Stimulated activated CD4-positive, alpha-beta T cell treated with anti-CD3 and anti-CD28 coated beads, Interleukin-1b, Interleukin-23, amount 100 ng/mL, for 1 hour (primary cell): ENCODE results near the gene RIMS3.
"Not testable (repeated sequence)": the region's sequence is repeated elsewhere in the genome, so short reads cannot be mapped to it uniquely, and the experiment has no call there.

Source experiments
- DNase-seq, 2 donors: peaks; one replicate each; pipeline ENCODE4 v3.0.0-alpha.2; 2020; ENCODE audit warnings: low read depth in 2 of 2

RIMS3 gene

DNA sequence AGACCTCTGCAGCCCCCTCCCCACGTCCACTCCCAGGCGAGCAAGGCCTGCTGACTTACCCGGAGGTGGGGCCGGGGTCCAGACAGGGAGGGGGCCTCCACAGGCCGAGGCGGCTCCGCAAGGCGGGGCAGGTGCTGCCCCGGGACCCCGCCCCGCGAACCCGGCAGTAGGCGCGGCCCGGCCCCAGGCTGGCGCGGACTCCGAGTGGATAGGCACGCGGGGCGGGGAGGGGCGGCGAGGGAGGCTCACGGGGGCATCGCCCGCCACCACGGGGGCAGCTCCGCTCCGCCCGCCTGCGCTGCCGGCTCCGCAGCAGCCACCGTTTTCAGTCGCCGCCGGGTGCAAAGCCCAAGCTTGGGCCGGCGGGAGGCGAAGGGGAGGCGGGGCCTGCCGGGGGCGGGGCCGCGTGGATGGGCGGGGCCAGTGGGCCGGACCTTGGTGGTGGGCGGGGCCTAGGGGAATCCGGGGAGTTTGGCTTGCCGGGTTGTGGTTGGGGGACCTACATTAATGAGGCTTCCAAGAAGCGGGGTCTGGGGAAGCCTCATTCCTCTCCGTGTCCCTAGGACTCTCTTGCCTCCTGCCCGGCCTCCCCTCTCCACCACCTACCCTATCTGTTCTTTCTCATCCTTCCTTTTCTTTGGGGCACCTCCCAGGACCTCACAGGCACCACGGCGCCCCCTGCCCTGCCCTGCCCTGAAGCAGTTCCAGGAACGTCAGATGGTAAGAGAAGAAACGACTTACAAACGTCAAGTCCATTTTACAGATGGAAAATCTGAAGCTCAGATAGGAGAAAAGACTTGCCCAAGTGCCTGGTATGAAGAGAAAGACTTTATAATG lies at the start of gene RIMS3:
Gene RIMS3, minus strand, starts transcription at position 348 of the 837 bp plus-strand sequence. CDS start 23,757 bp downstream, outside the sequence.
- peak; percentile 69 to 85 for DNase-seq

DNA sequence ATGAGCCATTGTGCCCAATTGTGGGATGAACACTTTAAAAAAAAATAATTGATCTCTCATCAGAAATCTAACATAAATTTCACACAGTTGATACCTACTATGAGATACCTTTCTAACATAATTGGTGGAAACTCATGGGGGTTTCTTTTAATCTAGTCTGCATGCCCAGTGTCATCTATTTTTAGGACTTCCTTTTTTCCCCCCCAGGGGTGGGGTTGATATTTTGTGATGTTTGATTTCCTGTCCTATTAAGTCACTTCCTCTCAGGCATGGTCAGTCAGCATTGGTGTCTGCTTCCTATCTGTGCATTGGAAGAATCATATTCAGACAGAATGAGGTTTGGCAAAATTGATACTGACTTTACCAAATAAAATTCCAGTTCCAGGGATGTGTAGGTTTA lies 47.5 kb upstream of the RIMS3 start:
- DNase-seq: no peak

DNA sequence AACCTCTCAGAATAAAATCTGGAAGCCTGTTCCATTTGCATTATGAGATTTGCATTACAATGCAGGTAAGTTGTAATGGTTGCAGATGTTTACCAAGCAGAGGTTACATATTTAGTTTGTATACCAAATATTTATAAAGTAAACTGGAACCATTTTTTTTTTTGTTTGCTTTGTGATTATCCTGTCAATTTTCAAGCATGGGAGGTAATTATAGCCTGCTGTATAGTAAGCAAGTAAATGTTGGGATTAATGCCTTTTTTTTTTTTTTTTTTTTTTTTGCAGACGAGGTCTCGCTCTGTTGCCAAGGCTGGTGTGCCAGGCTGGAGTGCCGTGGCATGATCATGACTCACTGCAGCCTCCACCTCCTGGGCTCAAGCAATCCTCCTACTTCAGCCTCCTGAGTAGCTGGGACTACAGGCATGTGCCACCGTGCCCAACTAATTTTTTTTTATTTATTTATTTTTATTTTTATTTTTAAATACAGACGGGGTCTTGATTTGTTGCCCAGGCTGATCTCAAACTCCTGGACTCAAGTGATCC lies 47.0 kb upstream of the RIMS3 start:
- no peak for DNase-seq

DNA sequence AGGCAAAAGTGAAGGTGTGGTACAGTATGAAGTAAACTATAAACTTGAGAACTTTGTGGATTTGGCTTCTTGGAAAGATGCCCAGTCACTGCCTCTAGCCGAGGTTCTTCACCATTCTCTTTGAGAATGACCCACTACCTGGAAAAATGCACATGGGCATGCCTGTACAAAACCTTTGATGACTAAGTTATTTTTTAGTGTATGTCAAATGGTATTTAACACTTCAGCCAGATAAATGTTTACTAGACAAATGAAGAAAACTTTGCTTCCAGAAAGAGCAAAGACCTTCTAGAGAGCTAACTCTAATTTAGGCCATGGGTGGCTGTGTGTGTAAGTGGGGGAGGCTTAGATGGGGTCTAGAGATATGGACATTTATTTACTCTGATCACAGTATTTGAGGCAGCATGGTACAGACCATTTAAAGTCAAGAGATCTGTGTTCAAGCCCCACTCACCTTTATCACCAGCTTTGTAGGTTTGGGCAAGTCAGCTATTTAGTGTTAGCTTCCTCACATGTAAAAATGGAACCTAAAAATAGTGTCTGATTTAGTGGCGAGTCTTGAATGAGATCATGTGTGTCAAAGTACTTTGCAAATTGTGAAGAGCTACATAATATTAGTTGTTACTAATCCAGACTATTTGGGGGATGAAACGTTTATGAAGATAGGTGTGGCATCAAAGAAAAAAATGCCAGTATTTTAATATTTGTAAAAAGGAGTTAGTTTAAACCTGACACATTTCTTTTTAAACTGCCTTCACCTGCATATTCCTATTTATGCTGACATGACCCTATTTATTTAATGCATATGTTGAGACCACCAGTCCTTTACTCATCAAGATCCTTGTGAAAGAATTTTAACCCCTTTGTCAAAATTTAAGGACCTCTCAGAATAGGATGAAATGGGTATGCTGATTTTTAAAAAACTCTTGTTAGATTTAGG lies 46.3 kb upstream of the RIMS3 start:
- no peak for DNase-seq

DNA sequence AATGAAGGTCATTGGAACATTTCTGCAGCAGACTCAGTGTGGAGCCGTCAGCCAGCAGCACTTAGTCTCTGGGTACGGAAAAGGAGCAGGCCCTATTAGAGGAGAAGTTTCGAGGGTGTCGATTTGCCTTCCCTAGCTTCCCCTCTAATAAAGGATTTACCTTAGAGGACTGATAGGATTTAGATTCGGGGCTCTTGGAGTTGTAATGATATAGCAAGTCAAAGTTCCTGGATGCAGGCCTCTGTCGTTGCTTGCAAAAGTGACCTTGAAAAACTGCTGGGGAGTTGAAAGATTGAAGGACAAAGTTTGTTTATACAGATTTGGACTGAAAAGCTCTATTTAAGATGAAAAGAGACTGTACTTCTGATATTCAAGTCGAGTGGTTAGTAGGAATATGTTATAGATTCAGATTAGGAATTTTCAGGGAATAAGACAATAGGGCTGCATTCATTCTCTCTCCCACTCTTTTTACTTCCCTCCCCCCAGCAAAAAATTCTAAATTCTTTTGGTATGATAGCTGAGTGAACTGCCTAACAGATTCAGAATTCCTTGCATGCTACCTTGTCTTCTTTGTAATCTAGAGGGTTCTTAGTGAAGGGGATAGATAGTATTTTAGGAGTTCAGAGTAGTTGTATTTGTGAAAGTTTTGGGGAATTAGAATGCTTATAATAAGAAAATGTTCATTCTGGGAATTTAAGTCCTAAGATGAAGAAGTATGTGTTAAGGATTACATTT lies 45.3 kb upstream of the RIMS3 start:
- no peak for DNase-seq

DNA sequence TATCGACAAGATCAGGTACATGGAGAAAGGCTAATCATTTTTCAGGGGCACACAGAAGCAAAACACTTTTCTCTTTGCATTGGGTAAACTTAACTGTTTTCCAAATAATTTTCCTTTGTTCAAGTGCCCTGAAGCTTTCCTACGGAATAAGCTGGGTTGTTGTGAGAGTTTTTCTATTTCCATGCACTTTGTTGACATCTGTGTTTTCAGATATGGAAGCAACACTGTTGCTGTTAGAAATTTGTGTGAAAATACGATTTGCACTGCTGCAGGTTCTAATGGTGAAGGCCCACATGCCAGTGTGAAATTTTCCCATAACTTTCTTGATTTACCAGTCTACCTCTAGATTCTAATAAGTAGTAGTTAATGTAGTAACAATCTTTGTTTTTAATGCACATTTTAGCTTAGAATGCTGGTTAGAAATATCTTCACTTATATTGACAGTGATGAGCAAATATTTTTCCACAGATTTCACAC lies 44.4 kb upstream of the RIMS3 start:
- DNase-seq: no peak

DNA sequence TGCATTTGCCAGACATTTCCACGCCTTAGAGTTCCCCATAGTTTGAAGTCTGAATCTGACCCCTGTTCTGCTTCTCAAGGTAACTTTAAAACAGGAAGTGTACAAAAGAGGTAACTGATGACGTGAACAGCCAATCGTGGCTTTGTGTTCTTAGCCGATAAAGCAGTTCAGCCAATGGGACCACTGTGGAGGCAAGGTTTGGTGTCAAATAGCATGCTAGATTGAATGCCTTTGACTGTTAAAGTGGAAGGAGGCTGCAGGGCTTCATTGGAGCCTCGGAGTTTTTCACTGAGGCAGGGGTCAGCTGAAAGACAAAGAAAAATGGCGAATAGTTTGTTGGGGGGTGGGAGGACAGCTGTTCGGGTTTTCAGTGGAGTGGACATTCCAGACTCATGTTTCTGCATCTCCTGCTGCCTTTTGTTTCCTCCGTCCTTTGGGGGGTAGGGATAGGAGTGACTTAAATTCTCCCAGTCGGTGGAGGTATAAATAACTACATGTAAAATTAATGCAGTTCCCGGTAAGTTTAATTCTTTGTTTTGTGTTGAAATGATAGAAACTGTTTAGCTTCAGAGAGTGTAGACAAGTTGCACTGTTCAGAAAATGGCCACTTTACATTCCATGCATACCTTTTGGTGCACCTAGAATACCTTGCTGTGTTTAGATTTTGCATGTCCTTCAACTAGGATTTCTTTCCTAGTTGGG lies 43.8 kb upstream of the RIMS3 start:
- peak; percentile 19 to 42 for DNase-seq

DNA sequence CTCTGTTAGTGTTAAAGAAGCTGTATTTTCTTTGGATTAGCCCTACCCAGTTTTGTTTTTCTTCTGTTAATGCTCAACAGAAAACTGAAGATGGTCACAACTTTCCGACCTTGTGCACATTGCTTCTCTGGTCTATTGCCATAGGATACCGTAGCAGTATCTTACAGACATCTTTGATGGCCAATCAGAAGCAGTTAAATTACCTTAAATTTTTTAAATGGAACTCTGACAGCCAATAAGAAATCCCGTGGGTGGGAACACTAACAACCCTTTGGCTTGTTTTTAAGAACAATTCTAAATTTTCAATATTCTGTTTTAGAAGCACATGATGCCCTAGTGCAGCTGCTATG lies 43.2 kb upstream of the RIMS3 start:
- no peak for DNase-seq

DNA sequence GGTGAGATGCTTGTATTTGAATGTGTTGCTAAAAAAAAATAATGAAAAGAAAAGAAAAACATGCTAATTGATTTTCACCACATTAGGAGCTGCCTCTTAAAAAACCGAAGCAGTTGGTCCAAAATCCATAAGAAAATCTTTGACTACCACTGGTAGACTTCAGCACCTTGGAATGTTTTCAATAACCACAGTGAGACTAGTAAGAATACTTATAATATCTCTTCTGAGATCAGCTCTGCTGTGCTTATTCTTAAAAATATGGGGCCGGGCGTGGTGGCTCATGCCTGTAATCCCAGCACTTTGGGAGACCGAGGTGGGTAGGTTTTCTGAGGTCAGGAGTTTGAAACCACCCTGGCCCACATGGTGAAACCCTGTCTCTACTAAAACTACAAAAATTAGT lies 41.1 kb upstream of the RIMS3 start:
- DNase-seq: no peak

DNA sequence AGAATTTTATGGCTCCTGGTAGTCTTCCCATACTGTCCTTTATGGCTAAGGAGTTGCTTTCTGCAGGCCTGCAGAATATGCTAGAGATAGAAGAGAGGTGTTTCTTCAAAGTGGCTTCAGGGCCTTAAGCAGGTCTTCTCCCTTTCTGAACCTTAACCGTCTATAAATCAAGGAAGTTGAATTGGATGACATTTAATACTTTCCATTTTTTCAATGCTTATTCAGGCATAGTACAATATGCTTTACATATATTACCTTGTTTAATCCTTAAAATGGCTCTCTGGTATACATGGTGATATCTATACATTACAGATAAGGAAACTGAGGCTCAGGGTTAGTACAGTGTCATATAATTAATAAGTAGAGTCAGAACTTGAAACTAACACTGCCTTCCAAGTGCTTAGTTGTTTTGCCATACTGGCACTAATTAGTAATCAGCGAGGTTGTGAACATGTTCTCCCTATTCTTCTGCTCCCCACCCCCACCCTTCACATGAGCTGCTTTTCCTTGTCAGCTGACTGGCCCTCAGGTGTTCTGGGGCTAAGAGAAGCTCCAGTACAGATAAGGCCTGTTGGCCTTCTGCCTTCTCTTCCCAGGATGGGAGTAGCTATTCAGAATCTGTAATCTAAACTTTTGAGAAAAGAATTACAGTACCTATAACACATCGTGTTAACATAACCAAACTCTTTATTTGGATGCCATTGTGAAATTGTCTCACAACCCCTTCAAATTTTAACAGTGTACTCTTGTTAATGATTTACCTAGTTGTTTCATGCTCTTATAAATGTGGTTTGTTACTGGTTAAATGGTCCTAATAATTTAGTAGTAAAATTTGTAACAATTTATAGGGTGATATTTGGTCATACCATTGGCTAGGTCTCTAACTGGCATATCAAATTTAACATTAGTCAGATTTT lies 39.6 kb upstream of the RIMS3 start:
- no peak for DNase-seq

DNA sequence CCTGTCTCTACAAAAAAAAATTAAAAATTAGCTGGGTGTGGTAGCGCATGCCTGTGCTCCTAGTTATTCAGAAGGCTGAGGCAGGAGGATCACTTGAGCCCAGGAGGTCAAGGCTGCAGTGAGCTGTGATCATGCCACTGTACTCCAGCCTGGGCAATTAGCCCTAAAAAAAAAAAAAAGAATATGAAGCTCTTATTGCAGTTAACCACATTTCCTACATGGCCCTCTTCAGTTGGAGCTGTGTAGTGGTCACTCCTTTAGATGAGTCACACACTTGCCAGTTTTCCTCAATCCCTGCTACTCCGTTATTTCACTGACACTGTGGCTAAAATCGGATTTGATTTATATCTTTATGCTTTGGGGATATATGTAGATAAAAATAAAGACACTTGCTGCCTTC lies 37.8 kb upstream of the RIMS3 start:
- no peak for DNase-seq

DNA sequence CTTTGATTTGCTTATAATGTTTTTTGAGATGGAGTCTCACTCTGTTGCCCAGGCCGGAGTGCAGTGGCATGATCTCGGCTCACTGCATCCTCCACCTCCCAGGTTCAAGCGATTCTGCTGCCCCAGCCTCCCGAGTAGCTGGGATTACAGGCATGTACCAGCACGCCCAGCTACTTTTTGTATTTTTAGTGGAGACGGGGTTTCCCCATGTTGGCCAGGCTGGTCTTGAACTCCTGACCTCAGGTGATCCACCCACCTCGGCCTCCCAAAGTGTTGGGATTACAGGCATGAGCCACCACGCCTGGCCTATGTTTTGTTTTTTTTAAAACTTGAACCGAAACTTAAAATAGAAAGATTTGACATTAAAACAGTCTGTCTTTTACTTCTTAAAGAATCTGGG lies 37.3 kb upstream of the RIMS3 start:
- DNase-seq: not testable (repeated sequence)

DNA sequence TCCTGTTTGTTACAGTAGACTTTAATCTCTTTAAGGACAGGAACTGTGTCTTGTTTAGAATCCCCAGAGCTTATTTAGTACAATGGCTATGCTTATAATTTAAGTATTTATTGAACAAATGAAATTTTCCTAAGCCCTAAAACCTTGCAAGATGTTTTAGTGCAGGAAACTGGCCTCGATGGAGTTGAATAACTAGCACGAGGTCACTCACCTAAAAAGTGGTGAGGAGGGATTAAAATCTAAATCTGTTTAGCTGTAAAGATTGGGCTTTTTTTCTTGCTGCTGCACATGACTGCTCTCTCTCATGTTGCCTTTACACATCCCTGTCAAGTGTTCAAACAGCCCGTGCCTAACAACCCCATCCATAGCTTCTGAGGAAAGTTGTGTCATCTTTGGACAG lies 36.2 kb upstream of the RIMS3 start:
- DNase-seq: no peak

DNA sequence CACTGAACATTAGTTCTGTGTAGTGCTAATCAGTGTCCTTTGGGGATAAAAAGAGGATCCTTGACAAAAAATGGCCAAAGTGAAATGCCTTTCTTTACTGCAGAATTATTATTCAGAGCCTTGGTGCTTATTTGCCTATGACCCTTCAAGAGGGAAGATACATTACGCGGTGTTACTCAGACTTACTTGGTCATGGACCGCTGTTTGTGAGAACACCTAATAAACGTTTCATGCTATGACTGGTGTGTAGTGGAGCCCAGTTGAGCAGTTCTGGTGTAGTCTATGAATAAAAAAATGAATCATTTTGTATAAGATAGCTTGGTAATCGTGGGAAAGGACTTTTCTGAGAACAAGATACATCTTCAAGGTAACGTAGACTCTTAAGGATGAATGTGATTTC lies 34.3 kb upstream of the RIMS3 start:
- no peak for DNase-seq

DNA sequence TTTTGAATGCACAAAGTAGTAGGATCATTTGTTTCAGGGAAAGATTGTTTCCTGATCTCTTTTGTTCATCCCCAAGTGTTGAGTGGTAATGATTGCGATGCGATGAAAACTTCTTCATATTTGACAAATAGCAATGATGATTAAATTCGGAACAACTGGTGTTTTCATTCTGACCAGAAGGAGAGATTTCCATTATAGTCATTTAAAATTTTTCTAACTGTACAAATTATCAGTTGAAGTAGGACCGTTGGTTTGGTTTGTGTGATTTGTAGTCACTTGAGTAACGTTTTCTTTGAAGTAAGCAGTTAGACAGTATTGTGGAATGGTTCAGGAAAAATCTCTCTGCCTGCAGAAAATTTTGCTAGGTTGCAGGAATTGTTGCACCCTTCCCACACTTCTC lies 32.0 kb upstream of the RIMS3 start:
- DNase-seq: no peak

DNA sequence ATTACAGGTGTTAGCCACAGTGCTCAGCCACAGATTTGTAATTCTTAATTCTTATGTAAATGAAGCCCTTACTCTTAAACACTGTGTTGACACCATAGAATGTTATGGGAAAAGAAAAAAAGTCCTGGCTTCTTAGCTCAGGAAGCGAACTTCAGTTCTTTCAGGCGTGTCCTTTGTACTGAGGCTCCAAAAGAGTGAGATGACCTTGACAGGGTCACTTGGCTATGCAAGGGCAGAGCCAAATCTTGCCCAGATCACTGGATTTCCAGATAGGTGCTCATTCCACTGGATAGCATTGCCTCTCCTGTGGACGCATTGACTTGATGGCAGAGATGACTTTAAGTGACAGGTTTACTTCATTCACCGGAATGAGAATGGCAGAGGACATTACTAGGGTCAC lies 30.8 kb upstream of the RIMS3 start:
- DNase-seq: no peak

DNA sequence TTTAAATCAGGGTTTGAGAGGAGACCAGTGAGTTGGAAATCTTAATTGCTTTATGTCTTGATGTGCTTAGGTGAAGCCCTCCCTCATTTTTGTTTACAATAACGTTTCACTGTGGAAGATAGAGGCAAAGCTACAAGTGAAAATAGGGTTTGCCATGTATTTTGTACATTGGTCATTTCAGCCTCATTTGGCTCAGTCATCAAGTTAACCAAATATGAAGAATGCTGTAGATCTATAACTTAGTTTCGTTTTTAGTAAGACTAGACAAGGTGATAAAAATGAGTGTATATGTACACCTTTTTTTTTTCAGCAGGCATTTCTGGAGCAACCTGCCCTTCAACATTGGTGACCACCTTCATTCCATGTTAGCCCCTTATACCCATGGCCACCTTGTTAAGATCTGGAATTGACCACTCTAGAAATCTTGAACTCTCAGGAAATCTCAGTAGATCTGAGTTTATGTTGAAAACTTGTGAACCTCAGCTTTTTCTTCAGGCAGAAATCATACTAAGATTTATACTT lies 28.9 kb upstream of the RIMS3 start:
- no peak for DNase-seq

DNA sequence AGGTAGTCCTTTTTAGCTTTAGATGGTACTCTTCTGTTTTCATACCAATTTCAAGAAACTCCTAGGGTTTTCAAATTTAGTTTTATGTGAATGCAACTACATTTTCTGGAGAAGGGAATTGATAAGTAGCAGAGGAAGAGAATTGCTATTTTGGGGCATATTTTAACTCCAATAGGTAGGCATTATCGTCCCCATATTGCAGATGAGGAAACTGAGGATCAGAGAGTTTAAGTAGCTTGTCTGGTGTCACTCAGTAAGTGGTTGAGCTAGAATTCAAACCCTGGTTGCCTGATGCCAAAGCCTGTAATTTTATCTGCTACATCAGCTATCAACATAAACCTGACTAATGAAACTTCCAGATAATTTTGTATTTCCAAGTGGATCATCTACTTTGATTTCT lies 27.9 kb upstream of the RIMS3 start:
- DNase-seq: no peak

DNA sequence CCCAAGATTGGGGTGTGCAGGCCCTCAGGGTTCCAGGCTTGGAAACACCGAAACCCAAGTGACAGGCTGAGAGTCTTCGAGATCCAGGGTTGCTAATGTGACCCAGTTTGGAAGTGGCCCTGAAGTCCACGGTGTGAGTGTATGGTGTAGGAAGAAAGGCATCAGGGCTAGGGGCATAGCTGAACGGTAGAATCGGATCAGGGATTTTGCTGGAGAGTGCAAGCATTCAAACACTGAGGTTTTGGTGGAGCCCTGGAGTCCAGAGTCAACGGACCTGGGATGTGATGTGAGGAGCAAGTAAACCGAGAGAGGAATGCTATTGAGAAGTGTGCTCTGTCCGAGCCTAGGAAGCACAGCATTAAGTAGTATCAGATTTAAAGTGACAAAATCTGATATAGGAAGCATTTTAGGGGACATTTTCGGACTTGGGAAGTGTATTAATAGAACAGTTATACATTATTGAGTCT lies 27.0 kb upstream of the RIMS3 start:
- no peak for DNase-seq
